ENCODE data around the gene UNC13B.

UNC13B gene

DNA sequence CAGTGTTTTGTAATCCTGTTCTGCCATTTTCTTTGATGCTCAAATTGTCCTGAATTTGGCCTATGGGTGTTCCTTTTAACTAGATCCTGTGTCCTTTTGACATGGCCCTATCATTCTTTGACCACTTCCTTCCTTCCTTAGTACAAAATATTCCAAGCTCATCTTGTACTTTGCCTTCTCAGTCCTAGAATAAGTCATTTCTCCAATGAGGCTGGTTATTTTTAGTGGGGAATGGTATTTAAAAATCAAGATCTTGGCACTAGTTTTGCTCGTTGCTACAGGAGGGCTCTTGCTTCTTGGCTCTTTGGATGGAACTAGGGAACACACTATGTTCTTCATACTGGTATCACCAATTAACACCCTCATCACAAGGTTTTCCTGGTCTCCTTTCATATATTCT, 108.1 kb downstream of the UNC13B start:
- DNase-seq (ENCODE audit: extremely low spot score, insufficient read length, low read depth) (no peak), FAIRE-seq (no peak)

DNA sequence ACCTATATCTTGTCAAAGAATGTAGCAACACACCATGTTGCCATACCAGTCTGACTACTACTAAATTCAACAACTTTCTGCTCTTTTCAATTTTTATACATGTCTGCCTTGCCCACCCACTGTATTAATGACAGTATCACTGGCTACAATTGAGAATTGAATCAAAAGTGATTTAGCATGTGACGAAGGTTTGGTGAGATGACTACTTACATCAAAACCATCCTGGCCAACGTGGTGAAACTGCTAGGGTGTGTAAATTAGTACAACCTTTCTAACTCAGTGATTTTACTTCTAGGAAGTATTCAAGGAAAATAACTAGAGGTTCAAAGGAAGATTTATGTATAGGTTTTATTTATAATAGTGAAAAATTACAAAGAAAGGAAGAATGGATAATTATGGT, 109.8 kb downstream of the UNC13B start:
- FAIRE-seq = no peak
- DNase-seq (ENCODE audit: extremely low spot score, insufficient read length, low read depth) = no peak

DNA sequence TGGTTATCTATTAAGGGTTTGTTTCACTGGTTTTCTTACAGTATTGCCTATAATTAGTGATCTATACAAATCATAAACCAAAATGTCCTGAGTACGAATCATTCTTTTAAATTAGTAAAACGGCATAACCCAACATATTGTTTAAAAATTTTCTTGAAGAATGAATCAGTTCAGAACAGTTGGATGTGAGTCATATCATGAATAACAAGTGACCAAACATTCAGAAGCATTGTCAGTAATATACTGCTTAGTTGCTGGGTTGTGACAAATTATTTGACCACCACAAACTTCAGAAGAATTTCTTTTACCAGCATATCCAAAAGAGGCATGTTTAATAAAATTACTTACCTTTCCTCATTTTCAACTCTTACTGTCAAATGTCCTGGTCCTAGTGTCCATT, 111.2 kb downstream of the UNC13B start:
- FAIRE-seq = peak; percentile 49
- DNase-seq (ENCODE audit: extremely low spot score, insufficient read length, low read depth) = no peak

DNA sequence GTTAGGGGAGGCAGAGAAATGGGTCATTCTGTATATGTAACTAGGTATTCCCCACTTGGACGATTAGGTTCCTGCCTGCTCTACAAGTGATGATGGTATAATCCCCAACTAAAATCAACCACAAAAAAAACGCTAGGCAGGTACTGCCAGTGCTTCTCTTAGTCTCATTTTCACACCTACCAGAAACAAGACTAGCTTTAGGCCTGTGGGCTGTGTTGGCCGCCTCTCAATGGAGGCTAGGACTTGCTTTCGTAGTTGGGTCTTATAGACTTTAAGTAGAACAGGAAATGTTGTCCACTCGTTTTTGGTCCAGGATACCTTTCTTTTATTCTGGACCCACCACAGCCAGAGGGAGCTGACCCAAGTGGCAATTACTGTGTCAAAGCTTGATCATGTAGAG, 111.8 kb downstream of the UNC13B start:
- no peak for DNase-seq (ENCODE audit: extremely low spot score, insufficient read length, low read depth)
- FAIRE-seq = peak; percentile 35

DNA sequence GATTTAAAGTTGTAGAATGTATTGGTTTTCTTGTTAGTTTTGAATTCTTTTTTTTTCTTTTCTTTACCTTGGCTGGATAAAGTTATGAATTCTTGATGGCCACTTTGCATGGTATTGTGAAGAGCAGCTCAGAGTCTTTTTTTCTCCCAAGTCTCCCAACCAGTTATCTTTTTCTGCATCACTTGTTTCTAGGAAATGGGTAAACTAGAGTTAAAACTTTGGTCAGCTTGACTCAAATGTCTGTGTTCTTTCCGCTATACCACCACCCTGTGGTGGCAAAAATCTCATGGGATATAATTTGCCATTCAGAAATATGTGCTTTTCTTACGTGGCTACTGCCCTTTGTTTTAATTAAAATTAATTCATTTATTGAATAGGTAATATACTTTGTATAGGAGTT, 113.2 kb downstream of the UNC13B start:
- DNase-seq (ENCODE audit: extremely low spot score, insufficient read length, low read depth) = no peak

DNA sequence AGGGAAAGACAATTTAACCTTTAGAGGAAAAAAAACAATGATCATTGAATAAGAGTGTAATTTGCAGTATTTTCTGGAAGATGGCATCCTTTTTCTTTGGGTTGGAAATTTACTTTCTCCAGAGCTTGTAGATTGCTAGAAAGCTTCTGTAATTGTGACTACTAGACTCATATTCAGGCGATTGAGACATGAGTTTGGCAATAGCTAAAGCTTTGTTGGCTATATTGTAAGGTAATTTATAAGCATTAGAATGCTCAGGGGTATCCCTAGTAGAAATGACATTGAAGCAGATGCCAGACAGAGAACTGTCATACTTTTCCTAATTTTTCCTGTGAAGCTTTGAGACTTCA, 115.3 kb downstream of the UNC13B start:
- no peak for DNase-seq (ENCODE audit: extremely low spot score, insufficient read length, low read depth)
- FAIRE-seq = no peak

More for the DNA sequence above, 113.2 kb downstream of the UNC13B start:
- no peak for FAIRE-seq

DNA sequence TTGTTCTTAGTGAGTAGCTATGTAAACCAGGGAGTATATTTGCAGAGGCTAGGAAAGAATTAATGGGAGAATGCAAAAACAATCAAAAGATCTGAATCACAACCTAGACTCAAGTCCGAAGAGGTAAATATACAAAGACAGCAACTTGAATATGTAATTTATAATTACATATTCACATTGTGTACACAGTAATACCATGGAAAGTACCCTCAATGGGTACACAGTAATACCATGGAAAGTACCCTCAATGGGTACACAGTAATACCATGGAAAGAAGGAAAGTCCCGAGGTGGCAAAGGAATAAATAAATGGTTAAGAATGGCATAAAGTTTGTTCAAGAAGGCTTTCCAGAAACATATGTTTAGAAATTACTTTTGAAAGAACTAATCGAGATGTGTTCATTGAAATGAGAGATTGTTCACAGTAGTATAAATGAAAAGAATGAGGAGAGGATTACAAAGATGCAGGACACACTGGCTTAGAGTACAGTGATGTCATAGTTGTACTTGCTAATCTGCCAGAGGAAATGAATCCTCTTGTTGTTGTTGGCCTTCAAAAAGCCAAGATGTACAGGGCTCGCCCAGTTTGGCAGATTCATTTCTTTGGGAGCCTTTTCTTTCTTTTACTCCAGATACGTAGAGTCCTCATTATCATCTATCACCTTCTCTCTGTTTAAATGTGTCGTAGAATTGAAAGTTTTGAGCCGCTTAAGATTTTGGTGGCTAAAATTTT, 116.0 kb downstream of the UNC13B start:
- DNase-seq (ENCODE audit: extremely low spot score, insufficient read length, low read depth) = no peak
- no peak for FAIRE-seq

DNA sequence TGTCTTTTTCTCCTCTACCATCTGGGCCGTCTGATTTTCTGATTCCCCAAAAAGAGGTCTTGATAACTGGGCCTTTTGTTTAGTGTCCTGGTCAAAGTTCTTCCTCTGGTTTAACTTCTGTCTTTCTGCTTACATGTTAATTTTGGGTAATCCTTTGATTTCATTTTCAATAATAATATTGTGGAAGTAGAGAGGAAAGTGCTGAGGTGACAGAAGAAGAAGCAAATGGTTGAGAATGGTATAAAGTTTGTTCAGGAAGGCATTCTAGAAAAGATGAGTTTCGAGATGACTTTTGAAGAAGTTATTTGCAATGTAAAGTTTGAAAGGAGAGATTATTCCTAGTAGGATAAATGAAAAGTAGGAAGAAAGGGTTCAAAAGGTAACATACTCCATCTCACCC, 118.1 kb downstream of the UNC13B start:
- no peak for DNase-seq (ENCODE audit: extremely low spot score, insufficient read length, low read depth)
- no peak for FAIRE-seq

DNA sequence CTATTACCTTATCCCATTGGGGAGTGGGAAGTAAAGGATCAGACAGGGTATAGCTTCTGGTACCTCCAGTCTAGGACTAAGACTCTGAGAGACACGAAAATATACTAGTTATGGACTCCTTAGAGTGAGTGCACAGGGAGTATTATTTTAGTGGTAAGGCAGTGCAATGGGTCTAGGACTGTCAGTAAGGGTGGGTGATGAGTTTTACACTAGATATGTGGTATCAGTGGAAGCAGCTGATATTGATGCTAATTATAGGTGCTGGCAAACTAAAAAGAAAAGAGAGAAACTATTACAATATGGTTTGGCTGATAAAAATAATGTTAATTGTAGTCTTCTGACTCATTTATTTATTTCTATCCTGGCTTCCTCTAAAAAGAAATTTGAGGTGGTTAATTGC, 118.6 kb downstream of the UNC13B start:
- no peak for FAIRE-seq
- no peak for DNase-seq (ENCODE audit: extremely low spot score, insufficient read length, low read depth)

DNA sequence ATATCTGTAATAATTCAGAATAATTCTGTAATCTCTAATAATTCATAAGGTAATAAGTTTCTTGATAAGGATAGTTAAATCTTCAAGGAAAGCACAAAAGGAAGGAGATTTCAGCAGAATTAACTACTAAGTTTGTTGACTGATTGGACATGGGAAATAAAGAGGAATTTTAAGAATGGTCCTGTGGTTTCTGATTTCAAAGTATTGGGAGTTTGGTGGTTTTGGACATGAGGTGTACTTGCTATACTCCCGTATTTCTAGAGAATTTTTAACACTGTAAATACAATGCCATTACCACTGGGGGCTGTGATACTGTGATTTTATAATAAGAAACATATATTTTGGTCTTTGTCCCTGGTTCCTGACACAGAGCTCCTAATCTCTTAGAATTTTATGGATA, 123.9 kb downstream of the UNC13B start:
- no peak for FAIRE-seq

DNA sequence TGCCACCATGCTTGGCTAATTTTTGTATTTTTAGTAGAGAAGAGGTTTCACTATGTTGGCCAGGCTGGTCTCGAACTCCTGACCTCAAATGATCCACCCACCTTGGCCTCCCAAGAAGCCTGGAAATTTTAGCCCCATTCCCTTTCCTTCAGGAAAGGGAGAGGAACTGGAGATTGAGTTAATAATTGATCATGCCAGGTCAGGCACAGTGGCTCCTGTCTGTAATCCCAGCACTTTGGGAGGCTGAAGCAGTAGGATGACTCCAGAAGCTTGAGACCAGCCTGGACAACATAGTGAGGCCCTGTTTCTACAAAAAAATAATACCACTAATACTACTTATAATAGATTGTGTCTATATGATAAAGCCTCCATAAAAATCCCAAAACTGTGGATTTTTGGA, 124.6 kb downstream of the UNC13B start:
- no peak for FAIRE-seq
- DNase-seq (ENCODE audit: extremely low spot score, insufficient read length, low read depth) = no peak

More for the DNA sequence above, 123.9 kb downstream of the UNC13B start:
- DNase-seq (ENCODE audit: extremely low spot score, insufficient read length, low read depth) = no peak

DNA sequence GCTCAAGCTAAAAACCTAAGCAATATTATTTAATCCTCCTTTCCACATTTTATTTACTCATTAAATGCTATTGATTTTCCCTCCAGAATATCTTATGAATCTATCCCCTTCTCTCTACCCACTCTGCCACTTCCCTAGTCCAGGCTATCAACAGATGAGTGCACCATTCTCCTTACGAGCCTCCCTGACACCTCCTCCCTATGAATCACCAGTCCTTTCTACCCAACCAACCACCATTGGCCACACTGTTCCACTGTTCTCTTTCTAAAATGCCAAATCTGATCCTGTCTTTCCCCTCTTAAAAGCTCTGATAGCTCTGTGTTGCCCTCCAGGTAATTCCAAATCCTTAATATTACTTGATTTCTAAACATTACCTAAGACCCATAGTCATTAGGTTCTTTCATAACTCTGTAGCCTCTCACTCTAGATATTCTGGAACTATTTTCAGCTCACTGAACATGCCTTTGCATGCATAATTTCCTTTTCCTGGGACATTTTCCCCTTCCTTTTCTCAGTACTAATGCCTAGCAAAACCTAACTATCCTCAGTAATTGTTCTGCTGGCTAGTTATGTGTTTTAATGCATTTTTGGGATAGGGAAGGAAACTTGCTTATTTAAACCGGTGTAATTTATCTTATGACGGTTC, 126.3 kb downstream of the UNC13B start:
- no peak for DNase-seq (ENCODE audit: extremely low spot score, insufficient read length, low read depth)
- FAIRE-seq = no peak

DNA sequence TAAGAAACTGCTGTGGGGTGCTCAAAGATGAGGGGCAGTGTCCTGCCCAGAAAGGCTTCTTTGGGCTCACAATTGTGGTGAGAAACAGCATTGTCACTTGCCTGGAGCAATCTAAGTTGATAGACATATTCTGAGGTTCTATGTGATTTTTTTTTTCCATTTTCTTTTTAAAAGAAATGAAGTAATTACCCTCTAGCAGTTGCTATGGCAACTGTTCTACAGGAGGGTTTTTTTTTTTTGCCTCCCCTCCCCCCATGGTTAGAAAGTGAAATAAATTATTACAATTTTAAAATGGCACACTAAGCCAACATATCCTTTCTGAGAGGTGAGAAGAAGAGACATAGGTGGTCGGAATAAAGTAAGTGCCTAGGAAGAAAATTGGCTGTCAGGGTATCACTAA, 127.0 kb downstream of the UNC13B start:
- DNase-seq (ENCODE audit: extremely low spot score, insufficient read length, low read depth) = no peak
- FAIRE-seq = no peak

DNA sequence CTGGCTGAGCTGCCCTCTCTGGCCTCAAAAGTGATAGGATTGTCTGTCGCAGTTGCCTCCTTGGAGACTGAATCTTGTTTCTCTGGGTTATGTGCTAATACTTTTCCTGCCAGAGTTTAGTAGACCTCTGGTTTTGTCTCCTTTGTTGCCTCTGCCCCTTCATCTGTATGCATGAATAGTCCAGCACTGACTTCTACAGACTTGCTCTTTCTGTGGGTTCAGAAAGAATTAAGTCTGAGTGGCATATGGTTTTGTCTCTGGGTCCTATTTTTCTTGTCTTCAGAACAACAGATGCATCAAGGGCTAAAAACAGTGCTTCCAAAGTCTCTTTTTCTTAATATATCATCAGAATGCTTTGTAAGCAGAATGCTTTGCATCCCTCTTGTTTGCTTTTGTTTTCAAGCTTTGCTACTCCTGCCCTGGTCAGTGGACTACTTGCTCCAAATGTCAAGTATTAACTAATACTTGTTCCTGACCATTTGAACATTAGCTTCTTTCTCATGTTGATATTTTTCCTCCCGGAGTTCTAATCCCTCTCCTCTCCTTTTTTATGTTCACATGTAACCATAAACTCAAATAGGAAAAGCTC, 131.7 kb downstream of the UNC13B start:
- FAIRE-seq = no peak
- DNase-seq (ENCODE audit: extremely low spot score, insufficient read length, low read depth) = no peak

DNA sequence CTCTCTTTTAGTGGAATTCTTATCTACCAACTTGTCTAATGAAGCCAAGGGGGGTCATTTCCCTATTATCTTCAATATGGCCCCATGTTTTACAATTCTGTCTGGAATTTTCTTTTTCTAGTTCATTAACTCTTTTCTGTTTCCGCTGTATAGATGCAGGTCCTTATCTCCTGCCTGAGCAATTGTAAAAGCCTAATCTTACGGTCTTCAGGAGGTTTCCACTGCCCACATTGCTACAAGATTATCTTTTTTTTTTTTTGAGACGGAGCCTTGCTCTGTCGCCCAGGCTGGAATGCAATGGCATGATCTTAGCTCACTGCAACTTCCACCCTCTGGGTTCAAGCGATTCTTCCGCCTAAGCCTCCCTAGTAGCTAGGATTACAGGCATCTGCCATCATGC, 132.3 kb downstream of the UNC13B start:
- DNase-seq (ENCODE audit: extremely low spot score, insufficient read length, low read depth) (no peak), FAIRE-seq (no peak)

DNA sequence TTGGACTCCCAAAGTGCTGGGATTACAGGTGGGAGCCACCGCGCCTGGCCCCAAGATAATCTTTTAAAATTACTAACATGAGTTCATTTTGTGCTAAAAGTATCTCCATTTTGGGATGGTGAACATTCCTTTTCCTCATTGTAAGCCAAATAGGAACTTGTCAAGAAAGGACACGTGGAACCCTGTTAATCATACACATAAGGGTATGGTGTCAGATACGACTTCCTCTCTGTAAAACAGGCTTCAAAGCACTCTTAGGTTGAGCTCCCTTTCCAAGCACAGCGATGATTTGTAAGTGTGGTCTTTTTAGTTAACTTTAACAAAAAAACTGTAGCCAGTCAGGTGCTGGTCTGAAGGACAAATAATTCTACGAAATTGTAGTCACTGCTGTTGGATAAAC, 132.7 kb downstream of the UNC13B start:
- no peak for DNase-seq (ENCODE audit: extremely low spot score, insufficient read length, low read depth)
- no peak for FAIRE-seq

DNA sequence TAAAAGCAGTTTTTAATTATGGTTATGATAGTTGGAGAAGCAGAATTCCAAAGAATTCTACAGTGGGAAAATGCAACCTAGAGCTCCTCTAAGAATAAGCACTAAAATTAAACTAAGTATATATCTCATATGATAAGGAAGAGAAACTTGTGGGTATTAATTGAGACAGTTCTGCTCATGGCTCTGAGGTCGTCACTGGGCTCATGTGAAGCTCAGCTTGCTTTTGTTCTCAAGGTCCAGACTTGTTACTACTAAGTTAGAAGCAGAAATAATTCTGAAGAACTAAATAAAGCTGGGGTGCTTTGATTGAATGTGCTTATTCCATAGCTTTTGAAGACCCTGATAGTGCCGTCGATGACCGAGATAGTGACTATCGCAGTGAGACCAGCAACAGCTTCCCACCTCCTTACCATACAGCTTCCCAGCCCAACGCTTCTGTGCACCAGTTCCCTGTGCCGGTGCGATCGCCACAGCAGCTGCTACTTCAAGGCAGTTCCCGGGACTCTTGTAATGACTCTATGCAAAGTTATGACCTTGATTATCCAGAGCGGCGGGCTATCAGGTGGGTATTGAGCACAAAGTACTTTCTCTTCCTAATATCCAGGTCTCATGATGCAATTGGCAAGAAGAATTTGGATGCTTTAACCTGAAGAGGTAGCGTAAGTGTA, 133.7 kb downstream of the UNC13B start:
- FAIRE-seq (no peak), DNase-seq (ENCODE audit: extremely low spot score, insufficient read length, low read depth) (no peak)

DNA sequence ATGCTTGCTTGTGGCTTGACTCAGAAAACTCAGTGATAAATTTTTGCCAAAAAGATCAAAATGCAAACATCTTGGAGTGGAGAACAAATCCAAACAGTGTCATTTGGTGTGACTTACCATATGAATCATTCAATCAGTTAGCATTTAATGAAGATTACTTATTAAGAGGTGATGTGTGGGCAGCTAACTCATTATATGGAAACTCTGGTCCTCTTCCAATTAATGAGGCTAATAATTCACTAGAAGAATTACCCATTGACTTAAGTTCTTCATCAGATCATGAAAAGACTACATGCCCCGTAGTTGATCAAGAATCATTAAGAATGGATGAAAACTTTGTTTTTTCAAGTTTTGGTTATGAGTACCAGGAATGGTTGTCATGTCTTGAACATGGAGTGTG, 141.8 kb downstream of the UNC13B start:
- FAIRE-seq = no peak
- DNase-seq (ENCODE audit: extremely low spot score, insufficient read length, low read depth) = no peak

DNA sequence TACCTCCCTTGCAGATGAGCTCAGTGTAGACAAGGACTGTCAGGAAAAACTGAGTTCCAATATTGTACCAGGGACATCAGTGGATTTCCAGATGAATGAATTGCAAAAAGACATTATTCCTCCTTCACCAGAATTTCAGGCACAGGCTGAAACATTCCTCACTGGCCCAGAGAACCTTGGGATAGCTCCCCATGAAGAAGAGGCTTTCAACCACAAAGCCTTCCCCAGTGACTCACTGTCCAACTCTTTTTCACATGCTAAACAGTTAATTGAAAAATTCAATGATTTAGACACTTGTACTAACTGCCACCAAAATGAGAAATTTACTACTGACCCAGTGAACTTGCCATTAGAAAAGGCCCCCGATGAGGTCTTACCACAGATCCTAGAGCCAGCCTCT, 144.5 kb downstream of the UNC13B start:
- DNase-seq (ENCODE audit: extremely low spot score, insufficient read length, low read depth) (no peak), FAIRE-seq (no peak)

DNA sequence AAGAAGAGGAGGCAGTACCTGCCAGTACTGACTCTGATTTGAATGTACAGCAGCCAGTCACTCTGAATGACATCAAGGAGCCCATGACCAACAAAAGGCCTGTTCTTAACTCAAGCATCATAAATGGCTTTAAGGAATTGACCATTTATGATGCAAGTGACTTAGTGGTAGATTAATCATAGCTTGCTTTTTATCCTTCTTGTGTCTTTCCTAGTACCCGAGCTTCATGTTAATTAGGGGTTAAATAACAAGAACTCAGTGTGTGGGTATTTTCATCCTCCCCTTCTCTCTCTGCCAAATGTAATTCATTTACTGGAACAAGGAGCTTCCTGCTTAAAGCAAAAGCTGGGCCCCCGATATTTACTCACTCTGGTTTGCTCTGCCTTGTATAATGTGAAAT, 146.5 kb downstream of the UNC13B start:
- DNase-seq (ENCODE audit: extremely low spot score, insufficient read length, low read depth) = no peak
- no peak for FAIRE-seq
